OCI-LY7 (cell line): Measurements from ENCODE around the gene SOX18. TPM values are rescaled to one million over a fixed set of nuclear protein-coding genes. Genes with fewer than 3 reads are reported as not detected.
A peak's percentile ranks its signal among the peaks of the same experiment; 100 is the strongest.

Source experiments
- BruUV-seq: library from RNA; stranded (reverse); fragments of 400-500 nt; replicated peaks from 2 replicates; lab custom pipeline; 2021; lab: Mats Ljungman, UMichigan
- CTCF ChIA-PET: fragments of 300-600 bp; sonication (Branson Sonifier 250); formaldehyde crosslinking; loops from one replicate; lab custom pipeline; 2022; ENCODE audit warnings: antibody characterized with exemption; ENCODE audit not compliant: unreplicated experiment; lab: Charles Lee
- POLR2A ChIA-PET: fragments of 300-600 bp; sonication (Branson Sonifier 250); formaldehyde crosslinking; loops from one replicate; lab custom pipeline; 2022; ENCODE audit warnings: antibody characterized with exemption; lab: Charles Lee
- DNase-seq: peaks from one replicate; pipeline ENCODE4 v3.0.0-alpha.2; 2015; ENCODE audit warnings: low spot score
- H2AFZ ChIP-seq: fragments of 200-600 bp; sonication (generic), shearing (Covaris generic); 2 replicates; pipeline ENCODE4 v1.6.1; 2014; ENCODE audit warnings: mild to moderate bottlenecking, antibody characterized with exemption, low read length, moderate library complexity
- H3K27ac ChIP-seq: fragments of 200-600 bp; sonication (generic); 2 replicates; pipeline ENCODE4 v1.5.1; 2014; ENCODE audit warnings: mixed run types, low read depth, mild to moderate bottlenecking, moderate library complexity, low read length, inconsistent platforms; ENCODE audit not compliant: poor library complexity, severe bottlenecking
- H3K36me3 ChIP-seq: fragments of 200-600 bp; sonication (generic); 2 replicates; pipeline ENCODE4 v1.6.1; 2014; ENCODE audit warnings: mild to moderate bottlenecking, antibody characterized with exemption, low read length, moderate library complexity, mixed read lengths; ENCODE audit not compliant: insufficient read depth
- H3K4me1 ChIP-seq: fragments of 200-600 bp; sonication (generic); 2 replicates; pipeline ENCODE4 v1.5.1; 2014; ENCODE audit warnings: mild to moderate bottlenecking, low read length; ENCODE audit not compliant: insufficient read depth, poor library complexity, severe bottlenecking
- H3K4me2 ChIP-seq: fragments of 200-600 bp; sonication (generic); 2 replicates; pipeline ENCODE4 v1.6.1; 2014; ENCODE audit warnings: mild to moderate bottlenecking, low read length
- H3K4me3 ChIP-seq: fragments of 200-600 bp; sonication (generic); 2 replicates; pipeline ENCODE4 v1.5.1; 2014; ENCODE audit warnings: mild to moderate bottlenecking, low read depth, low read length; ENCODE audit not compliant: poor library complexity, severe bottlenecking
- H3K79me2 ChIP-seq: fragments of 200-600 bp; sonication (generic); 2 replicates; pipeline ENCODE4 v1.6.1; 2016; ENCODE audit warnings: low read depth, mild to moderate bottlenecking, low read length, moderate library complexity, mixed read lengths; ENCODE audit not compliant: insufficient read depth
- H3K9me2 ChIP-seq: fragments of 200-600 bp; sonication (generic); 2 replicates; pipeline ENCODE4 v1.6.1; 2016; ENCODE audit warnings: mild to moderate bottlenecking, low read length, mixed read lengths; ENCODE audit not compliant: insufficient read depth
- H3K9me3 ChIP-seq: fragments of 200-600 bp; sonication (generic); 2 replicates; pipeline ENCODE4 v1.6.1; 2014; ENCODE audit warnings: mild to moderate bottlenecking, mixed run types, low read length, mixed read lengths
- H4K20me1 ChIP-seq: fragments of 200-600 bp; sonication (generic); 2 replicates; pipeline ENCODE4 v1.6.1; 2014; ENCODE audit warnings: mild to moderate bottlenecking, antibody characterized with exemption, low read length, moderate library complexity, mixed read lengths; ENCODE audit not compliant: insufficient read depth
- EZH2phosphoT487 ChIP-seq: fragments of 200-600 bp; sonication (generic); IDR thresholded peaks from 2 replicates; pipeline ENCODE4 v1.6.1; 2018; ENCODE audit warnings: low read depth, borderline replicate concordance, mild to moderate bottlenecking, mixed run types, antibody characterized with exemption, low read length, moderate library complexity, mixed read lengths
- intact Hi-C: fragments of 100-400 bp; cut with micrococcal nuclease; formaldehyde crosslinking; loops from one replicate; pipeline ENCODE4 v1.10.0; 2022; ENCODE audit not compliant: unreplicated experiment
- total RNA-seq, 2 experiments: library from RNA; depleted of rRNA in 1 of 2; stranded (reverse); fragments of >200 nt in 1 of 2; shearing (Covaris generic) in 1 of 2; gene quantifications; 2 replicates each; pipeline ENCODE4 v1.2.3, GENCODE V29; 2014 to 2022
- TF ChIP-seq, protein P1 (sequence below): fragments of 200-600 bp; sonication (generic); conservative IDR thresholded peaks from 2 replicates; pipeline ENCODE4 v1.5.1; 2014; ENCODE audit warnings: mild to moderate bottlenecking, antibody characterized with exemption, low read length, moderate library complexity, mixed read lengths

SOX18 gene
- total RNA-seq, 2 experiments from 2014 or later, result not detected

DNA sequence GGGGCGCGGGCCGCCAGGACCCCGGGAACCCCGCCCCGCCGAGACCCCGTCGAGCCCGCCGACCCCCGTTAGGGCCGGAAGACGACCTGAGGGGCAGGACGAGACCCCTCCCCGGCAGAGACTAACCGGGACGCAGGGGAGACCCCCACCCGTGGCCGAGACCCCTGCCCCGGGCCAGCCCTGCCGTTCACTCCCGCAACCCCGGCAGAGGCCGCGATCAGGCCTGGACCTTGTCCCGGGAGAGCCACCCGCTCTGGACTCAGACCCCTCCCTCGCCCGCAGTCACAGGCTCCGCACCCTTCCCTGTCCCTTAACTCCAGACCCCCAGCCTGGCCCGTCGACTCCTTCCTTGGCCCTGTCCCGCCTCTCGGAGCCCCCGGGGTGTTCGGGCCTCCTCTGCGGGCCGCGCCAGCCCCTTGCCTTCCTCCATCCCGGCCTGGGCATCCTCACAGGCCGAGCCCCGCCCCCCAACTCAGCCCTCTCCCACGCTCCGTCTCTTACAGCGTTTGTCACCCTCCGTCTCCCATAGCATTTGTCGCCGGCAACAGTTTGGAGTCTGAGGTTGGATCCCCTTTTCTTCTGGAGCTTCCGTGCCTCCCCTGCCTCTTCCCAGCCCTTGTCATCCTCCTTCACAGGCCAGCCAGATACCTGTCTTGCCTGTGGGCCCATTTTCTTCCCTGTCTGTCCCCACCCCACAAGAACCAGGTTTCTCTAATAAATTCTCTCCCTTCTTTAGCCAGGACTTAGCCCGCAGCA is 14.1 kb upstream of the SOX18 start:
- H3K79me2 ChIP-seq, result no peaks in the 10 kb centered on the region
- ChIA-PET CTCF (no interaction called here), POLR2A (no interaction called here)
- H3K36me3 ChIP-seq, result no peaks in the 10 kb centered on the region
- H3K27ac ChIP-seq, result no peak overlapping the region
- H3K9me2 ChIP-seq, result no peaks in the 10 kb centered on the region
- DNase-seq, result no peak
- intact Hi-C loops, result loop anchor here (2.0 kb wide), 1 partner anchor 15 kb away; the partner anchor contains the start of gene RGS19
- H4K20me1 ChIP-seq, result no peaks in the 10 kb centered on the region
- peak overlapping the region; percentile 73 for H3K4me2 ChIP-seq
- H3K4me3 ChIP-seq, result peak overlapping the region; percentile 86
- peaks cover 37% of the 10 kb centered on the region for H3K4me1 ChIP-seq
- TF ChIP-seq, protein P1, sequence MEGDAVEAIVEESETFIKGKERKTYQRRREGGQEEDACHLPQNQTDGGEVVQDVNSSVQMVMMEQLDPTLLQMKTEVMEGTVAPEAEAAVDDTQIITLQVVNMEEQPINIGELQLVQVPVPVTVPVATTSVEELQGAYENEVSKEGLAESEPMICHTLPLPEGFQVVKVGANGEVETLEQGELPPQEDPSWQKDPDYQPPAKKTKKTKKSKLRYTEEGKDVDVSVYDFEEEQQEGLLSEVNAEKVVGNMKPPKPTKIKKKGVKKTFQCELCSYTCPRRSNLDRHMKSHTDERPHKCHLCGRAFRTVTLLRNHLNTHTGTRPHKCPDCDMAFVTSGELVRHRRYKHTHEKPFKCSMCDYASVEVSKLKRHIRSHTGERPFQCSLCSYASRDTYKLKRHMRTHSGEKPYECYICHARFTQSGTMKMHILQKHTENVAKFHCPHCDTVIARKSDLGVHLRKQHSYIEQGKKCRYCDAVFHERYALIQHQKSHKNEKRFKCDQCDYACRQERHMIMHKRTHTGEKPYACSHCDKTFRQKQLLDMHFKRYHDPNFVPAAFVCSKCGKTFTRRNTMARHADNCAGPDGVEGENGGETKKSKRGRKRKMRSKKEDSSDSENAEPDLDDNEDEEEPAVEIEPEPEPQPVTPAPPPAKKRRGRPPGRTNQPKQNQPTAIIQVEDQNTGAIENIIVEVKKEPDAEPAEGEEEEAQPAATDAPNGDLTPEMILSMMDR, result no peak
- no peak for TF ChIP-seq EZH2phosphoT487
- no peak overlapping the region; the same call in 1 of the 2 replicates for H2AFZ ChIP-seq
- TSS peak; percentile 79 for BruUV-seq
- no peaks in the 10 kb centered on the region for H3K9me3 ChIP-seq

DNA sequence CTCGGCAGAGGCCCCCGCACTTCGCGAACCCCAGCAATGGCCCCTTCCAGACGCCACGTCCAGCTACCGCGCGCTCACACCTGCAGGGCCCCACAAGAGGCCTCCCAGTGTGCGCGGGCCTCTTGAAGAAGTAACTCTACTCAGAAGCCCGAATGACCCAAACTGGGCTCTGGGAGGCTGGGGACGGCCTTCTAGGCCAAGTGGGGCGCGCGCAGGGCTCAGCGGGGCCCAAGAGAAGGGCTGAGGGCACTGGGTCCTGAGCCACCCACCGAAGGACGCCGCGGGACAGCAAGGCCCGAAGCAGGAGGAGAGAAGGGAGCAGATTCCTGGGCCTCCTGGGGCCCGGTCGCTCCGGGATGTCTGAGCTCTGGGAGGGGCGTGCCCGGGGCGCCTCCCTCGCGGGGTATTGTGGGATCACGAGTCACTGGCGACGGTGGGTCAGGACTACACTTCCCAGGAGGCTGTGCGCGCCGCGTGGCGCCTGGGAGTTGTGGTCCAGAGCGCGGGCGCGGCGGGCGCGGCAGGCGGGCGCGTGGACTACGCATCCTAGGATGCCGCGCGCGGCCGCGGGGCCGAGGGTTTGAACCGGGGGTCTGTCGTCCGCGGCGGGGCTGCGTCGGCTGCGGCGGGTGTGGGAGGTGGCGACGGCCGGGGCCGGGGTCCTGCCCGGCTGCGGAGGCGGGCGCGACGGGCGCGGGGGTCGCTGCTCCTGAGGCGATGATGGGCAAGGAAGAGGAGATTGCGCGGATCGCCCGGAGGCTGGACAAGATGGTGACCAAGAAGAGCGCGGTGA is 13.4 kb upstream of the SOX18 start, which contains the start of gene TCEA2:
TSS of gene TCEA2 (plus strand) at position 603 of the 793 bp plus-strand sequence. CDS start at position 718, 115 bp downstream.
- no peak for TF ChIP-seq EZH2phosphoT487
- Histone ChIP-seq H4K20me1 (no peaks in the 10 kb centered on the region), H3K36me3 (no peaks in the 10 kb centered on the region), H3K4me2 (peak within 1 kb of the TSS; percentile 78), H3K27ac (no peak within 1 kb of the TSS), H3K4me3 (peak within 1 kb of the TSS; percentile 86), H3K9me3 (no peaks in the 10 kb centered on the region), H2AFZ (peak within 1 kb of the TSS; percentile 84), H3K79me2 (no peaks in the 10 kb centered on the region), H3K4me1 (peaks cover 45% of the 10 kb centered on the region), H3K9me2 (no peaks in the 10 kb centered on the region)
- ChIA-PET POLR2A (interaction anchor here (0.5 to 0.6 kb wide), 2 partner anchors 123 to 235 kb away, joined by 3 to 4 read pairs; no protein-coding TSS in a partner anchor), CTCF (no interaction called here)
- no TSS peak for BruUV-seq
- intact Hi-C loops, result loop anchor here (2.0 kb wide), 1 partner anchor 16 kb away; the partner anchor contains the start of gene RGS19
- peak; percentile 96 for DNase-seq

DNA sequence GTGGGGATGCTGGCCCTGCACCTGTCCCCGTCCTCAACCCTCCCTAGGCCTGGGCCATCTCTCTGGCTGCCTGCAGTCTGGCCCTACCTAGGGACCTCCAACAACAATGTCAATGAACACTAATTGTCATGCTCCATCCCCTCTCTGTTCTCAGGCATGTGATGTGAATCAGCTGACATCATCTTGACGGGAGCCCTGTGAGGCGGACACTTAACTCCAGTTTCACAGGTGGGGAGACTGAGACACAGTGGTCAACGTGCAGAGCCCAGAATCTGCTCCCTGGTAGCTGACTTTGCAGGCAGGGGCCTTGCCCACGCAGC is 12.8 kb upstream of the SOX18 start:
- Histone ChIP-seq H3K9me2 (no peaks in the 10 kb centered on the region), H3K4me2 (peak overlapping the region; percentile 78), H3K4me1 (peaks cover 49% of the 10 kb centered on the region), H3K9me3 (no peaks in the 10 kb centered on the region), H2AFZ (peak overlapping the region; percentile 84; the same call in 1 of the 2 replicates), H3K79me2 (no peaks in the 10 kb centered on the region), H3K27ac (no peak overlapping the region), H4K20me1 (no peaks in the 10 kb centered on the region), H3K4me3 (peak overlapping the region; percentile 86), H3K36me3 (no peaks in the 10 kb centered on the region)
- ChIA-PET POLR2A (interaction anchor here (0.5 to 0.6 kb wide), 3 partner anchors 17 to 235 kb away, joined by 3 to 4 read pairs (median 3); partner anchors contain the start of gene RGS19), CTCF (no interaction called here)
- DNase-seq, result no peak
- BruUV-seq, result no TSS peak
- intact Hi-C loops, result loop anchor here (2.0 kb wide), 1 partner anchor 17 kb away; the partner anchor contains the start of gene RGS19
- TF ChIP-seq EZH2phosphoT487, result no peak
- TF ChIP-seq, protein P1, result no peak
